ENCODE measurements around the gene IQCK. TPM values are rescaled to one million over a fixed set of nuclear protein-coding genes. Genes with fewer than 3 reads are reported as not detected.

IQCK gene
- total RNA-seq, 3 donors from 2014 or later, result 25.9 to 63.8 (median 34.7) TPM

GRCh38 chr16:19776565-19776964 lies 58.5 kb downstream of the IQCK start:
- peak overlapping the region in 1 of 2 donors; percentile 73 for H3K27ac ChIP-seq
- intact Hi-C loops (cut with DNase I; ENCODE audit: low total_unique reads), result no loop called here
- TF ChIP-seq CTCF (IDR thresholded peaks at IDR 0.05) (no peak), POLR2AphosphoS5 (IDR thresholded peaks at IDR 0.05) (no peak), POLR2A (IDR thresholded peaks at IDR 0.05) (no peak)
- no peaks in the 10 kb centered on the region for H3K27me3 ChIP-seq
- no peak overlapping the region for H3K4me3 ChIP-seq
- H3K4me1 ChIP-seq, result no peaks in the 10 kb centered on the region
- H3K9me3 ChIP-seq, result no peaks in the 10 kb centered on the region
- no peak for DNase-seq (ENCODE audit: low spot score in 2 of 2)
- H3K36me3 ChIP-seq, result no peaks in the 10 kb centered on the region

GRCh38 chr16:19780321-19780720 lies 62.2 kb downstream of the IQCK start:
- Histone ChIP-seq H3K36me3 (no peaks in the 10 kb centered on the region), H3K4me3 (no peak overlapping the region), H3K9me3 (no peaks in the 10 kb centered on the region), H3K27me3 (no peaks in the 10 kb centered on the region), H3K4me1 (no peaks in the 10 kb centered on the region), H3K27ac (no peak overlapping the region)
- TF ChIP-seq POLR2AphosphoS5 (IDR thresholded peaks at IDR 0.05), result no peak
- no peak for TF ChIP-seq CTCF (IDR thresholded peaks at IDR 0.05)
- TF ChIP-seq POLR2A (IDR thresholded peaks at IDR 0.05), result no peak
- no peak for DNase-seq (ENCODE audit: low spot score in 2 of 2)
- intact Hi-C loops (cut with DNase I; ENCODE audit: low total_unique reads), result no loop called here

DNA sequence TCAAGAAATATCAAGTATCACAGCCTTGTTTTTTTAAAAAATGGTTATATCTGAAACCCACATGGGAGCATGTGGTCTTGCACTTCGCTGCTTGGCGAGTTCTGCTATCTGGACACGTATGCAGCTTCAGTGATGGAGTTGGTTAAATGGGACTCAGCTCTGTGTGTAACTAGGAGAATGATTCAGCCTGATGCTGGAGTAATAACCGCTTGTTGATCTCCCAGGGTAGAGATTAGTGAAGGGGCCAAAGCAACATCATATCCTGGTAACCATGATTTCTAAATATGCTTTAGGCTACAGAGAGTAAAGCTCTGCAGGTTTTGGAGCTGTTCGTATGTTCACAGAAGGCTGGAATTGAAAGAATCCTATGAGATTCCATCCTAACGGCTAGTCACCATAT lies 63.2 kb downstream of the IQCK start:
- H3K4me1 ChIP-seq, result no peaks in the 10 kb centered on the region
- no peaks in the 10 kb centered on the region for H3K36me3 ChIP-seq
- no peak for DNase-seq (ENCODE audit: low spot score in 2 of 2)
- H3K27me3 ChIP-seq, result no peaks in the 10 kb centered on the region
- no peaks in the 10 kb centered on the region for H3K9me3 ChIP-seq
- no peak overlapping the region for H3K4me3 ChIP-seq
- intact Hi-C loops (cut with DNase I; ENCODE audit: low total_unique reads), result no loop called here
- no peak for TF ChIP-seq POLR2AphosphoS5 (IDR thresholded peaks at IDR 0.05)
- no peak for TF ChIP-seq CTCF (IDR thresholded peaks at IDR 0.05)
- TF ChIP-seq POLR2A (IDR thresholded peaks at IDR 0.05), result no peak
- H3K27ac ChIP-seq, result no peak overlapping the region

DNA sequence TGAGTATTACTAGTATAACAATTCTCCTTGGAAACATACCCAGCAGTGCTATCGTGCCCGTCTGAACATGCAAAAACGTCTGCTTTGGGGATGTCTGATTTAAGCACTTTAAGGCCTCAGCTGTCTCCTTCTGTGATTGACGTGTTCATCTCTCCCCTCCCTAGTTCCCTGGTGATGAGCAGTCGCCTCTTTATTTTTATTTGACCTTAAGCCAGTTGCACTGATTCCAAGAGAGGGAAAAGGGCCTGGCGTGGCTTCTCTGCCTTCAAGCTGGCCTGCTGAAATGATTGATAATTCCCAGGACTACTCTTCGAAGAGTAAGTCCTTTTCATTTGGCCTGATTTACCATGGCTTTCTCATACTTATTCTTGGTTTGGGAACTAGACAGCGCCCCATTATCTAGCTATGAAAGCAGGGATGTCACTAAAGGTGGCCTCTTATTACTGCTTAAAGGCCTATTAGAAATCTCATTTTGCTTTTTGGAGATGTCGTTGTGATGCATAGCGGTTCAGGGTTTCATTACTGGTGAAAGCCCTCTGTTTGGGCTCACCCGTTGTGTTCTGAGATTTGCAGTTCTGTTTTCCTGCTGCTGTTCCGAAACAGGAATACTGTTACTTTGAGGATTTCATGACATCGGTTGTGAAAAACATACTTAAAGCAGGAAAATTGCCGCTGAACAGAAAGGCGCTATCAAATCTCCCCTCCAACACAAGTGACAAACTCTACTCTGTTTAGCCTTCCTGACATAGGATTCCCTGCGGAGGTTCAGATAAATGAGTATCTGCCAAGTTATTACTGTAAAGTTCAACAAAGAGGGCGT lies 65.5 kb downstream of the IQCK start:
- Histone ChIP-seq H3K4me3 (no peak overlapping the region), H3K4me1 (no peaks in the 10 kb centered on the region), H3K36me3 (no peaks in the 10 kb centered on the region), H3K9me3 (no peaks in the 10 kb centered on the region), H3K27ac (peak overlapping the region; percentile 40 to 66), H3K27me3 (no peaks in the 10 kb centered on the region)
- TF ChIP-seq CTCF (IDR thresholded peaks at IDR 0.05) (no peak), POLR2A (IDR thresholded peaks at IDR 0.05) (no peak), POLR2AphosphoS5 (IDR thresholded peaks at IDR 0.05) (no peak)
- intact Hi-C loops (cut with DNase I; ENCODE audit: low total_unique reads), result no loop called here
- DNase-seq (ENCODE audit: low spot score in 2 of 2), result no peak

DNA sequence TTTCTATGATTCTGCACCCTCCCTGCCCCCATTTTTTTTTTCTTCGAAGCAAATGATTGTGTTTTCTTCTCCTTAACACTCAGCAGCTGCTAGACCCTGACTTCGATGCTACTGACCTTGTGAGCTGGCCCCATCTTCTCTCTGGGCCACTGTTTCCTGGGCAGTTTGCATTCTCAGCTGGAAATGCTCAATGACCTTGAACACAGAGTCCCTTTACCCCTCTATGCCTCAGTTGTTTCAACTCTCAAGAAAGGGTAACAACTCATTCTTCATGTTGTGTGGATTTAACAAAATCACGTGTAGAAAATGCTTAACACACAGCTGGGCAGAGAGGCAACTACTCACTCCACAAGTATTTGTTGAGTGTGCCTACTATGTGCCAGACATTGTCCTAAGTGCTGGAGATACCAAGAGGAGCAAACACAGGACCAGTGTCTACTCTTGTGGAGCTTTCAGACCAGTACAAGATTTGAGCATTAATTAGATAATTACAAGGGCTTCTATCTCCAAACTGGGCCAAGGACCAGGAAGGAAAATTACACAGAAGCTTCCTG lies 66.2 kb downstream of the IQCK start:
- Histone ChIP-seq H3K9me3 (no peaks in the 10 kb centered on the region), H3K27ac (peak overlapping the region; percentile 54 to 66), H3K36me3 (no peaks in the 10 kb centered on the region), H3K4me1 (no peaks in the 10 kb centered on the region), H3K4me3 (no peak overlapping the region), H3K27me3 (no peaks in the 10 kb centered on the region)
- TF ChIP-seq CTCF (IDR thresholded peaks at IDR 0.05) (no peak), POLR2AphosphoS5 (IDR thresholded peaks at IDR 0.05) (no peak), POLR2A (IDR thresholded peaks at IDR 0.05) (no peak)
- intact Hi-C loops (cut with DNase I; ENCODE audit: low total_unique reads), result no loop called here
- no peak for DNase-seq (ENCODE audit: low spot score in 2 of 2)

Measured in breast epithelium (tissue), 4 donors.